NCI-H2196 (cell line): ENCODE measurements around the gene FBRSL1.

ENCODE experiments used
- DNase-seq: peaks from one replicate; lab custom pipeline; 2025; ENCODE audit not compliant: unreplicated experiment; lab: John Stamatoyannopoulos, UW

The FBRSL1 gene

DNA sequence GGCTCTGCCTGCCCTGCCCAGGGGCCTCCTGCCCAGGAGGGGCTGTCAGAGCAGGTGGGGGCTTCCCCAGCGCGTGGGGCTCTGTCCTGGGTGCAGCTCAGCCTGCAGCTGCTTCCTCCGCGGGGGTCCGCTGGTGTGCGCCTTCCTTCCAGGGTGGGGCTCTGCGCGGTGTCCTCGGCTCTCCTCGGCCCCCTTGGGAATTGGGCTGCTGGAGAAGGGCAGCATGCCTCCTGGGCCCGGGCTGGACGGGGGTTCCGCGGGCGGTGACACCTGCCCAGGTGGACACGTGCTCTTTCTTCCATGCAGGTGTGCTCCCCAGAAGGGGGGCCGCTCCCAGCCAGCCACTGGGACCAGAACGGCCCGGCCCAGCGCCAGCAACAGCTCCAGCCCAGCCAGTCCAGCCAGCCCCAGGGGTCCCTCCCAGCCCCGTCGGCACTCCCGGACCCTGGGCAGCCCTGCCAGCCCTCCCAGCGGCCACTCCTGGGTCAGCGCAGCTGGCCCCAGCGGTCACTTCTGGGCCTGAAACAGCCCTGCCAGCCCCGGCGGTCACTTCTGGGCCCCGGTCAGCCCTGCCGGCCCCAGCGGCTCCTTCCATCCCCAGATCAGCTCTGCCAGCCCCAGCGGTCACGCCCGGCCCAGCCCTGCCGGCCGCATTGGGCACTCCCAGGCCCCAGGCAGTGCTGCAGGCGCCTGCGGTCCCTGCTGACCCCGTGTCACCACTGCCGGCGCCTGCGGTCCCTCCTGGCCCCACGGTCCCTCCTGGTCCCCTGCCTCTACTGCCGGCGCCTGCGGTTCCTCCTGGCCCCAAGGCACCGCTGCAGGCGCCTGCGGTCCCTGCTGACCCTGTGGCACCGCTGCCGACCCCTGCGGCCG is 19.1 kb downstream of the FBRSL1 start:
- no peak for DNase-seq

GRCh38 chr12:132510111-132510724 is 20.3 kb downstream of the FBRSL1 start:
- DNase-seq: no peak

DNA sequence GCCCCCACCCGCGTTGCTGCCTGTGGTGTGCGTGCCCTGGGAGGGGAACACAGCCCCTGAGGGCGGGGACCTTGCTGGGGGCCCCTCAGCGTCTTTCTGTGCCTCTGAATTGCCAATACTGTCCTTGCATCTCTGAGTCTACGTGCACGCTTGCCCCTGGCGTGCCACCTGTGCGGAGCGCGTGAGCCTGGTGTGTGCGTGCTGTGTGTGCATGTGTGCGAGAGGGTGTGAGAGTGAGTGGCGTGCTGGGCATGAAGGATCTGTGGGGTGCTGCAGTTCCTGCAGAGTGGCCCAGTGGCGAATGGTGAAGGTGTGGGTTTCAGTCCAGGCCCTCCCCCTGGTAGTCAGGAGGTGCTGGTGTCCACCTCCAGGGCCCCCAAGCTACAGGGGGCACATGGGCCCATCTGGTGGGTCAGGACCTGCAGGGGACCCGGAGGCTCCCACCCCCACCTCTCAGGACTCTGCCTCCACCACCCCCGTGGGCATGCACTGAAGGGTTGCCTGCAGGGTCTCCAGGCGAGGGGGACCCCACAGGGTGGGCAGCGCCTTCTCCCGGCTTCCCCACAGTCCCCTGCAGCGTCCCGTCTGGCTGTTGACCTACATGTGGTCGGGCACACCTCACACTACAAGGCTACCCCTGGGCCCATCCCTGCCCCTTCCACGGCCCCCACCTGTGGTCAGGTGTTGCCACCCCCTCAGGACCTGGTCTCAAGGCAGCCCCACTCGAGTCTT is 21.0 kb downstream of the FBRSL1 start:
- no peak for DNase-seq

GRCh38 chr12:132511516-132512196 is 21.7 kb downstream of the FBRSL1 start:
- DNase-seq: no peak

DNA sequence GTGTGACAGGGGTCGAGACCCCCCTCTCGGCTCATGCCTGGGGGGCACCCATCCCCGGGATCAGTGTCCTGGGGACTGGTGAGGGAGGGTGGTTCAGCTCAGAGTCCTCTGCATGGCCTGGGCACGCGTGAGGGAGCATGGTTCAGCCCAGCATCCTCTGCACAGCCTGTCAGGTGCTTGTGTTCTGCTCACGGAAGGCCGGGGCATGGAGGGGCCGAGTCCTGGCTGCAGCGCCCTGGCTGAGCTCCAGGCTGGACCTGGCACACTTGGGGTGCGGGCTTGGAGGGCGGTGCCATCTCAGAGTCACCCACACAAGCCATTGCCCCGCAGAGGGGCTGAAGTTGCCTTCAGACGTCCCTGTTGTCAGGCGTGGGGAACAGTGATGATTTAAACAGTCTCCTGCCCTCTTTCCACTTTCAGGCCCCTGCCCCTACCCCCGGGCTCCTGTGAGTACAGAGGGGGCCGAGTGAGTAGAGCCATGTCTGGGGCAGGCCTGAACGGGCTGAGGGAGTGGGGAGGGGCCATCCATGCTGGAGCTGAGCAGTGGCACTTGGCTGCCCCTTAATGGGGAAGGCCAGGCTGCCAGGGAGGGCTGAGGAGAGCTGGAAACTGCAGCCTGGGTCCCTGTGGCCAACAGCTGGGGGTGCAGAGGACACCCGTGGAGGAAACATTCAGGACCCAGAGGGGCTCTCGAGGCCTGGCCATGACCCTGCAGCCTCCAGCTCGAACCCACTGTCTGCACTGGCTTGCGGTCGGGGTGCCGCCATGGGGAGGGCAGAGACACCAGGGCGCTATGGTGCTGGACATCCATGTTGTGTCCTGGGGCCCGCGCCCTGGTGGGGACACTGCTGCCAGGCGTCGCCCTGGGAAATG is 22.5 kb downstream of the FBRSL1 start:
- DNase-seq: no peak

DNA sequence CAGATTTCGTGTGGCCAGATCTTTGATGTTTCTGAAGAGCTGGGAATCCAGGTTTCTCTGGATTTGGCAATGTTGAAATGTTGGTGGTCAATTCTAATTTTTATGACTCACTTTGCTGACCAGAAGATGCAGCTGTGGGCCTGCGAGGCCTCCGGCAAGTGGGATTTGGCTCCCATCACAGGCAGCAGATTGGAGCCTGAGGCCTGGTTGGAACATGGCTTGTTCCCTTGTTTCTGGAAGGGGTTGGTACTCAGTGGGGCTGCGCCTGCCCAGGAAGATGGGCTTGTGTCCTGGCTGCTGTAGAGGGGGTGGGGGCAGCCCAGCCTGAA is 23.1 kb downstream of the FBRSL1 start:
- DNase-seq: no peak

- no peak for DNase-seq
Observed at GRCh38 chr12:132513458-132514135, 23.6 kb downstream of the FBRSL1 start.

- DNase-seq: no peak
Observed at GRCh38 chr12:132514216-132514820, 24.4 kb downstream of the FBRSL1 start.

DNA sequence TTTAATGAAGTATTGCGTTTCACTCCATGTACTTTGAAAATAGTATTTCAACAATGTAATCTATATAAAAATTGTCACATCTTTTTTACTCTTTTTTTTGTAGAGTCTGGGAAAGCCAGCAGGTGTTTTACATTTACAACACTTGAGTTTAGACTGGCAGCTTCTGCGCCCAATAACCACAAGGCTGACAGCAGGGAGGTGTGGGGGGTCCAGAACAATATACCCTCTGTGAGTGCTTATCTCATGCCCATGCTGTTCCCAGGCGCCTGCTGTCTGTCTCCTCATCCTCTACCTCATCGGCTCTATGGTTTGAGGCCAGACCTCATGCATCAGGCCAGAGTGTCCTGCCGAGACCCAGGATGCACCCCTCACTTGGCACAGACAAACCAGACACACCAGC is 24.9 kb downstream of the FBRSL1 start:
- DNase-seq: no peak

DNA sequence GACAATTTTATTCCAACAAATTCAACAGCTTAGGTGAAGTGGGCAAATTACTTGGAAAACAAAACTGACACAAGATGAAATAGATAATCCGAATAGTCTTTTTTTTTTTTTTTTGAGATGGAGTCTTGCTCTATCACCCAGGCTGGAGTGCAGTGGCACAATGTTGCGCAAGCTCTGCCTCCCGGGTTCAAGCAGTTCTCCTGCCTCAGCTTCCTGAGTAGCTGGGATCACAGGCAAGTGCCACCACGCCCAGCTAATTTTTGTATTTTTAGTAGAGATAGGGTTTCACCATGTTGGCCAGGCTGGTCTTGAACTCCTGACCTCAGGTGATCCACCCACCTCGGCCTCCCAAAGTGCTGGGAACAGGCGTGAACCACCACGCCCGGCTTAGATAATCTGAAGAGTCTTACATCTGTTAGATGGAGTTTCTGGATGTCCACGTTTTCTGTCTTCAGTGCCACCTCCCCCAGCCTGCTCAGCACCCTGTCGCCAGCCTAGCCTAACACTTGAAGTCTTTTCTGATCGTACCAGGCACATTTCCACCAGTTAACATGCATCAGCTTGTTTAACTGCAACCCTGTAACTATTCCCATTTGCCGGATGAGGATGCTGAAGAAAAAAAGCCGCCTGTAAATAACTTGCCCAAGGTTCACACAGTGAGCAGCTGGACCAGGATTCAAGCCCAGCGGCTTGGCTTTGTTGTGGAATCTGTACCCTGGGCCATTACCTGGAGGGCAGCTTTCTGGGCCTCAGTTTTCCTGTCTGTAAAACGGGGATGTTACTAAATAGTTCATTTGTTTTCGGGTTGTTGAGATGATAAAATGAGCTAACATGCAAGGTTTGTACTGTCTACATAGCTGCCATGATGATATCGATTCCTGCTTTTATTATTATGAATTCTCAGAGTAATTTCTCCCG is 26.4 kb downstream of the FBRSL1 start:
- no peak for DNase-seq

- no peak for DNase-seq
Observed at GRCh38 chr12:132517013-132517739, 27.2 kb downstream of the FBRSL1 start.

DNA sequence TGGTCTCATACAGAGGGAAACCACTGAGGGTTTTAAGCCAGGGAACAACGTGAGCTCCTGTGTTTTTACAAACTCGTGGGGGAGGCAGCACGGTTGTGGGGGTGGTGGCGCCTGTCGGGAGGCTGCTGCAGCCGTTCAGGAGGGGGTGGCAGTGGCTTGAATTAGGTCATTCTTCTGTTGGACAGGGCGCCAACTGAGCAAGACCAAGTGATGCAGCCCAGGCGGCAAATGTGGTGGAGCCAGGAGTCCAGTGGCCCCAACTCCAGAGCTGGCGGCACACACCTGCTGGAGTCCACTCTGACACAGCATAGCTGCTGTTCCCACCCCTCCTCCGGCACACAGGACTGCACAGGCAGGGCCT is 27.8 kb downstream of the FBRSL1 start:
- no peak for DNase-seq

DNA sequence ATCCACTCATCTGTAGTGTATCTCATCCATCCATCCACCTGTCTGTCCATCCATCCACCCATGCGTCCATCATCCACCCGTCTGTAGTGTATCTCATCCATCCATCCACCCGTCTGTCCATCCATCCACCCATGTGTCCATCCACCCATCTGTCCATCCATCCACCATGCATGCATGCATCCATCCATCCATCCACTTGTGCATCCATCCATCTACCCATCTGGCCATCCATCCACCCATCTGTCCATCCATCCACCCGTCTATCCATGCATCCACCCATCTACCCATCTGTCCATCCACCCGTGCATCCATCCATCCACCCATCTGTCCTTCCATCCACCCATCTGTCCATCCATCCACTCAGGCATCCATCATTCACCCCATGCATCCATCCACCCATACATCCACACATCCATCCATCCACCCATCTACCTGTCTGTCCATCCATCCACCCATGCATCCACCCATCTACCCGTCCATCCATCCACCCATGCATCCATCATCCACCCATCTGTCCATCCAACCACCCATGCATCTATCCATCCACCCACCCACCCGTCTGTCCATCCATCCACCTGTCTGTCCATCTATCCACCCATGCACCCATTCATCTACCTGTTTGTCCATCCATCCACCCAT is 28.5 kb downstream of the FBRSL1 start:
- no peak for DNase-seq

- no peak for DNase-seq
Observed at GRCh38 chr12:132520421-132521199, 30.7 kb downstream of the FBRSL1 start.

DNA sequence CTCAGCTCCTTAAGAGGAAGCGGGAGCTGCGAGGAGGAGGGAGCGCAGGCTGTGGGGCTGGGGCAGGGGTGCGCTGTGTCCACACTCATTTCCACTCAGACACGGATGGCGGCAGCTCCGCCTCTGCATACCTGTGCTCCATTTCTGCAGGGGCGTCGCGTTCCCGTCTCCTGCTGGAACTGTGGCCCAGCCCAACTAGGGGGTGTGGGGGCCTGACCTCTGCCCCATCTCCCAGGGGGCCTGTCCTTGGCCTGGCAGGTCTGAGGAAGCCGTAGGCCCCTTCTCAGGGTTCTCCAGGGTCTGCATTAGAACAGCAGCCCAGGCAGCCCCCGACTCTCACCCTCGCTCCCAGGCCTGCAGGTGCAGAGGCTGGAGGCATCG is 31.2 kb downstream of the FBRSL1 start:
- no peak for DNase-seq

- no peak for DNase-seq
Observed at GRCh38 chr12:132521712-132522292, 31.9 kb downstream of the FBRSL1 start.
